ENCODE measurements around the gene STK35.

DNA sequence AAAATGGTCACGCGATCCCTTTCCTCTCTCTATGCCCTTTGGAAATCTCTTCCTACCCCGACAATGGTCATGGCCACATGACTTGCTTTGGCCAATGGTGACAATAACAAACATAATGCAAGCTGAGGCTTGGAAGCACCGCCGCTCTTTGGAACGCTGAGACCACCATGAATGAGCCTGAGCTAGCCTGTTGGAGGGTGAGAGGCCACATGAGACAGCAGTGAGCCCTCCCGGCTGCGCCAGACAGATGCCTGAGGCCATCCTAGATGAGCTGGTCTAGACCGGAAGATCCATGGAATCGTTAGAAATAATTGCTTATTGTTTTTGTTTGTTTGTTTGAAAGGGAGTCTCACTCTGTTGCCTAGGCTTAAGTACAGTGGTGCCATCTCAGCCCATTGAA is 64.2 kb downstream of the STK35 start:
- TF ChIP-seq, protein P1, sequence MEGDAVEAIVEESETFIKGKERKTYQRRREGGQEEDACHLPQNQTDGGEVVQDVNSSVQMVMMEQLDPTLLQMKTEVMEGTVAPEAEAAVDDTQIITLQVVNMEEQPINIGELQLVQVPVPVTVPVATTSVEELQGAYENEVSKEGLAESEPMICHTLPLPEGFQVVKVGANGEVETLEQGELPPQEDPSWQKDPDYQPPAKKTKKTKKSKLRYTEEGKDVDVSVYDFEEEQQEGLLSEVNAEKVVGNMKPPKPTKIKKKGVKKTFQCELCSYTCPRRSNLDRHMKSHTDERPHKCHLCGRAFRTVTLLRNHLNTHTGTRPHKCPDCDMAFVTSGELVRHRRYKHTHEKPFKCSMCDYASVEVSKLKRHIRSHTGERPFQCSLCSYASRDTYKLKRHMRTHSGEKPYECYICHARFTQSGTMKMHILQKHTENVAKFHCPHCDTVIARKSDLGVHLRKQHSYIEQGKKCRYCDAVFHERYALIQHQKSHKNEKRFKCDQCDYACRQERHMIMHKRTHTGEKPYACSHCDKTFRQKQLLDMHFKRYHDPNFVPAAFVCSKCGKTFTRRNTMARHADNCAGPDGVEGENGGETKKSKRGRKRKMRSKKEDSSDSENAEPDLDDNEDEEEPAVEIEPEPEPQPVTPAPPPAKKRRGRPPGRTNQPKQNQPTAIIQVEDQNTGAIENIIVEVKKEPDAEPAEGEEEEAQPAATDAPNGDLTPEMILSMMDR (IDR thresholded peaks at IDR 0.05; ENCODE audit: low read length), result no peak
- no peak for TF ChIP-seq EZH2 (IDR thresholded peaks at IDR 0.05; ENCODE audit: borderline replicate concordance, low read length)

All from OCI-LY1 (cell line).